Testis (tissue), 2 donors: ENCODE data around the gene AP1M1.

ENCODE experiments used
- CTCF ChIP-seq, 3 experiments: fragments of 450-650 bp in 2 of 3; fragments of 200-600 bp in 1 of 3; sonication (generic) in 1 of 3; IDR thresholded peaks; one replicate each; pipeline ENCODE4 v1.5.1; 2016 to 2019; ENCODE audit warnings: antibody characterized with exemption in 3 of 3, mild to moderate bottlenecking in 2 of 3, moderate library complexity in 1 of 3
- POLR2A ChIP-seq: fragments of 450-650 bp; IDR thresholded peaks from one replicate; pipeline ENCODE4 v1.6.1; 2017; ENCODE audit warnings: antibody characterized with exemption, mild to moderate bottlenecking, moderate library complexity

DNA sequence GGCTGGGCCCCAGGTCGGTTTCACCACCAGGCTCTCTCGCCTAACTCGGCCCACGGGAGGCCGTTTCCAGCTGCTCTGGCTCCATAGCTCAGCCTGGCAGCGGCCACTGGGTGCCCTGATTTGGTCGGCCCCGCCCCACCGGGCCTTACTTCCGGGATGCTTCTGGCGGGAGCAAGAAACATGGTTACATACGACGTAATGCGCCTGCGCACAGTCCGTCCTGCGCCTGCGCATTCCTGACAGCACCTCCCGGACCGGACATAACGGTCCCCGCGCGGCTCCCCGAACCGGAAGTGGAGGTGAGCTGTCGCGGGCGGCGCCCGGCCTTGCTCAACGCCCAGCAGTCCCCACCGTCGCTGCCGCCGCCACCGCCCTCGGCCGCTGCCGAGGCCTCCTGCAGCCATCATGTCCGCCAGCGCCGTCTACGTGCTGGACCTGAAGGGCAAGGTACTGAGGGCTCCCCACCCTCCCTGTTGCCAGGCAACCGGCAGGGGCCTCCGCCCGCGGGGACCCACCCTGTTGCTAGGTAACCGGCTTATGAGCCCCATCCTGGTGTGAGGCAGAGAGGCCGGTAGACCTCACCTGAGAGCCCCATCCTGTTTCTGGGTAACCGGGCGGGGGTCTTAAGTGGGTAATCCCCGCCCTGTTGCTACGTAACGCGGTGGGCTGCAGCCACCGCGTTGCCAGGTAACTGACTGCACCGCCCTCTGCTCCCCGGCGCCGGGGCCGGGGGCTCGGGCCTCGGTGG, at the start of gene AP1M1:
- TF ChIP-seq CTCF (IDR thresholded peaks at IDR 0.05) (no peak), POLR2A (no peak)
